ENCODE data around the gene ESF1. TPM values are rescaled to one million over a fixed set of nuclear protein-coding genes. Genes with fewer than 3 reads are reported as not detected.

ESF1 gene
- total RNA-seq, 1 experiment from 2014 or later: 22.7 TPM

DNA sequence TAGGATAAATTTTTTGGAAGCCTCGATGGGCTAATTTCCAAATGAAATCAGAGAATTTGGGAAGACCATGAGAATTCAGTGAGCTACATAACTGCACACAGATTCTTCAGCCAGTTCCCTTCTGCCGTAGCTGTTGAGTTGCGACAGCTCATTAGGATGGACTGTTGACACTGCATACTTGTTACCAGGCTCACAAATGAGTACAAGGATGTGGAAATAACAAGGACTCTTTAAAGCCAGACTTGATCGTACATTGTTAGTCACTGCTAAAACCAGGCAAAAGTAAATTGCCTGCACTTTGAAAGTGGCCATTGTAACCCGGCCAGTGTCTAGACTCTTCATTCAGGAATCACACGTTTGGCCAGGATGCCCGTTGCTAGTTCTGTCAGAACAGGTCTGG, 37.2 kb upstream of the ESF1 start:
- no peak overlapping the region for H3K4me3 ChIP-seq (ENCODE audit: low read depth, low read length)
- H3K36me3 ChIP-seq (ENCODE audit: control insufficient read depth, insufficient read depth, low read length): peaks cover 1% of the 10 kb centered on the region; the same call in 1 of the 2 replicates
- no TSS peak for BruUV-seq (replicated peaks)
- Mint-ChIP-seq H3K4me1 (ENCODE audit: low read depth, unreplicated experiment) (no peaks in the 10 kb centered on the region), H3K36me3 (ENCODE audit: insufficient read depth, unreplicated experiment) (peaks cover 7% of the 10 kb centered on the region), H3K27me3 (ENCODE audit: insufficient read depth, unreplicated experiment) (no peaks in the 10 kb centered on the region), H3K9me3 (ENCODE audit: unreplicated experiment) (no peaks in the 10 kb centered on the region), H3K27ac (ENCODE audit: unreplicated experiment) (no peak overlapping the region), H3K4me3 (ENCODE audit: unreplicated experiment) (no peak overlapping the region)
- intact Hi-C loops (cut with micrococcal nuclease; ENCODE audit: unreplicated experiment): no loop called here
- no peaks in the 10 kb centered on the region for H3K4me1 ChIP-seq
- no peaks in the 10 kb centered on the region for H3K9me3 ChIP-seq
- ChIA-PET POLR2A (no interaction called here), CTCF (interaction anchor here (0.9 kb wide), 1 partner anchor 232 kb away, joined by 4 read pairs; no protein-coding TSS in a partner anchor)
- no peaks in the 10 kb centered on the region; the same call in 1 of the 2 replicates for H3K27me3 ChIP-seq (replicated peaks; ENCODE audit: control insufficient read depth, insufficient read depth, low read length)
- TF ChIP-seq, protein P1, sequence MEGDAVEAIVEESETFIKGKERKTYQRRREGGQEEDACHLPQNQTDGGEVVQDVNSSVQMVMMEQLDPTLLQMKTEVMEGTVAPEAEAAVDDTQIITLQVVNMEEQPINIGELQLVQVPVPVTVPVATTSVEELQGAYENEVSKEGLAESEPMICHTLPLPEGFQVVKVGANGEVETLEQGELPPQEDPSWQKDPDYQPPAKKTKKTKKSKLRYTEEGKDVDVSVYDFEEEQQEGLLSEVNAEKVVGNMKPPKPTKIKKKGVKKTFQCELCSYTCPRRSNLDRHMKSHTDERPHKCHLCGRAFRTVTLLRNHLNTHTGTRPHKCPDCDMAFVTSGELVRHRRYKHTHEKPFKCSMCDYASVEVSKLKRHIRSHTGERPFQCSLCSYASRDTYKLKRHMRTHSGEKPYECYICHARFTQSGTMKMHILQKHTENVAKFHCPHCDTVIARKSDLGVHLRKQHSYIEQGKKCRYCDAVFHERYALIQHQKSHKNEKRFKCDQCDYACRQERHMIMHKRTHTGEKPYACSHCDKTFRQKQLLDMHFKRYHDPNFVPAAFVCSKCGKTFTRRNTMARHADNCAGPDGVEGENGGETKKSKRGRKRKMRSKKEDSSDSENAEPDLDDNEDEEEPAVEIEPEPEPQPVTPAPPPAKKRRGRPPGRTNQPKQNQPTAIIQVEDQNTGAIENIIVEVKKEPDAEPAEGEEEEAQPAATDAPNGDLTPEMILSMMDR (IDR thresholded peaks at IDR 0.05; ENCODE audit: insufficient read depth in 1 of 2, low read depth in 1 of 2, low read length in 1 of 2, severe bottlenecking in 1 of 2, unreplicated experiment in 1 of 2): no peak
- no peak for DNase-seq

DNA sequence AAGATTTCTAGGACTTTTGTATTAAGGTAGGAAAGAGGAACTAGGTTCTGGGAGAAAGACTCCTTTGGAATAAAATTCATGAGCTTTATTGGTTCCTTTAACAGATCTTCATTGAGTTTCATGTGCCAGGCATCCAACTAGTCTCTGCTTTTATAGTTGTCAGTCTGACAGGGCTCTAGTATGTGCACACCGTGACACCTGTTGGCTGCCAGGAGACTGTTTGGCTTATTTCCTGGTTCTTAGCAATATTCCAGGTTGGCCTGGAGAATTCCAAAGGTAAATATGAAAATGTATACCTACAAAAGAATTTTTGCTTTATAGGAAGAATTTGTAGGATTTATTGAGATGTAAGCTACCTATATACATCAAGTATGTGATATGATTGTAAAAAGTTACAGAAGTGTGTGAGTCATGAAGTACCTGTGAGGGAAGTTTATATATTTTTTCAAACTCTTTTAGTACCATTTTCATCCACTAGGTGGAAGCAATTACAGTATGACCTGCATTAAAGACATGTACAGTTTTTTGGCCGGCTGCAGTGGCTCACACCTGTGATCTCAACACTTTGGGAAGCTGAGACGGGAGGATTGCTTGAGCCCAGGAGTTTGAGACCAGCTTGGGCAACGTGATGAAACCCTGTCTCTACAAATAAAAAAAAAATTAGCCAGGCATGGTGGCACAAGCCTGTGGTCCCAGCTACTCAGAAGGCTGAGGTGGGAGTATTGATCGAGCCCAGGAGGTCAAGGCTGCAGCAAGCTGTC, 35.3 kb upstream of the ESF1 start:
- H3K9me3 Mint-ChIP-seq (ENCODE audit: unreplicated experiment): no peaks in the 10 kb centered on the region
- no peak overlapping the region for H3K4me3 Mint-ChIP-seq (ENCODE audit: unreplicated experiment)
- Histone ChIP-seq H3K9me3 (no peaks in the 10 kb centered on the region), H3K4me1 (no peaks in the 10 kb centered on the region), H3K36me3 (ENCODE audit: control insufficient read depth, insufficient read depth, low read length) (peaks cover 4% of the 10 kb centered on the region; the same call in 1 of the 2 replicates), H3K4me3 (ENCODE audit: low read depth, low read length) (no peak overlapping the region), H3K27me3 (replicated peaks; ENCODE audit: control insufficient read depth, insufficient read depth, low read length) (no peaks in the 10 kb centered on the region; the same call in 1 of the 2 replicates)
- H3K4me1 Mint-ChIP-seq (ENCODE audit: low read depth, unreplicated experiment): no peaks in the 10 kb centered on the region
- BruUV-seq (replicated peaks): no TSS peak
- H3K36me3 Mint-ChIP-seq (ENCODE audit: insufficient read depth, unreplicated experiment): peaks cover 17% of the 10 kb centered on the region
- H3K27me3 Mint-ChIP-seq (ENCODE audit: insufficient read depth, unreplicated experiment): no peaks in the 10 kb centered on the region
- ChIA-PET CTCF (interaction anchor here (0.9 to 1.3 kb wide), 2 partner anchors 234 to 248 kb away, joined by 3 to 5 read pairs; no protein-coding TSS in a partner anchor), POLR2A (no interaction called here)
- intact Hi-C loops (cut with micrococcal nuclease; ENCODE audit: unreplicated experiment): loop anchor here (1.0 kb wide), 1 partner anchor 235 kb away; no protein-coding TSS in a partner anchor
- peak in 1 of 2 experiments; percentile 51 for DNase-seq
- TF ChIP-seq, protein P1 (IDR thresholded peaks at IDR 0.05; ENCODE audit: insufficient read depth in 1 of 2, low read depth in 1 of 2, low read length in 1 of 2, severe bottlenecking in 1 of 2, unreplicated experiment in 1 of 2): peak; percentile 48 to 58
- no peak overlapping the region for H3K27ac Mint-ChIP-seq (ENCODE audit: unreplicated experiment)

DNA sequence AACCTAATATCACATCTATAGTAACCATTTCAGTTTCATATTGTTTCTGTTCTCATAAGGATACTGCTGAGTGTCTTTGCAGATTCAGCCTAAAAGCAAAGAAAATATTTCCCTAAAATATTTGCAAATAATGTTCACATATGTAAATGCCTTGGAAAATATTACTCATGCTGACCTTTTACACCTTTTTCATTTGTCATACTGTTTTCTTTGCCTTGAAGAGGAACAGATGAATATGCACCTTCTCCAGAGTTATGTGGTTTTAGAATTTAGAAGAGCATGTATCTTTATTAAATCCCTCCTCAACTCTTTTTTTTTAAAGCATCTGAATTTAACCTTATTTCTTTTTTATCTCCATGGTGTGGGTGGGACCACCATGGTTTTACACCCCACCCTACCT, 32.6 kb upstream of the ESF1 start:
- peaks cover 4% of the 10 kb centered on the region; the same call in 1 of the 2 replicates for H3K36me3 ChIP-seq (ENCODE audit: control insufficient read depth, insufficient read depth, low read length)

More for the DNA sequence above, 32.6 kb upstream of the ESF1 start:
- Mint-ChIP-seq H3K27me3 (ENCODE audit: insufficient read depth, unreplicated experiment) (no peaks in the 10 kb centered on the region), H3K36me3 (ENCODE audit: insufficient read depth, unreplicated experiment) (peaks cover 17% of the 10 kb centered on the region), H3K4me1 (ENCODE audit: low read depth, unreplicated experiment) (no peaks in the 10 kb centered on the region), H3K4me3 (ENCODE audit: unreplicated experiment) (no peak overlapping the region), H3K9me3 (ENCODE audit: unreplicated experiment) (no peaks in the 10 kb centered on the region), H3K27ac (ENCODE audit: unreplicated experiment) (no peak overlapping the region)
- TF ChIP-seq, protein P1 (IDR thresholded peaks at IDR 0.05; ENCODE audit: insufficient read depth in 1 of 2, low read depth in 1 of 2, low read length in 1 of 2, severe bottlenecking in 1 of 2, unreplicated experiment in 1 of 2): no peak
- Histone ChIP-seq H3K4me3 (ENCODE audit: low read depth, low read length) (no peak overlapping the region), H3K27me3 (replicated peaks; ENCODE audit: control insufficient read depth, insufficient read depth, low read length) (no peaks in the 10 kb centered on the region), H3K4me1 (no peaks in the 10 kb centered on the region), H3K9me3 (no peaks in the 10 kb centered on the region)
- intact Hi-C loops (cut with micrococcal nuclease; ENCODE audit: unreplicated experiment): no loop called here
- POLR2A ChIA-PET: no interaction called here
- no TSS peak for BruUV-seq (replicated peaks)
- DNase-seq: no peak
- CTCF ChIA-PET: no interaction called here

Data from Caco-2 (cell line).